Kidney epithelial cell (primary cell): Measurements from ENCODE around the gene CPN2. TPM values are rescaled to one million over a fixed set of nuclear protein-coding genes. Genes with fewer than 3 reads are reported as not detected.

Source experiments
- DNase-seq: peaks from one replicate; pipeline ENCODE4 v3.0.0-alpha.2; 2010; ENCODE audit warnings: low read depth
- H3K27me3 ChIP-seq: 2 replicates; pipeline ENCODE4 v1.6.0; 2011; ENCODE audit warnings: low read length; ENCODE audit not compliant: control insufficient read depth, insufficient read depth
- H3K36me3 ChIP-seq: 2 replicates; pipeline ENCODE4 v1.5.1; 2011; ENCODE audit warnings: low read length; ENCODE audit not compliant: control insufficient read depth, insufficient read depth
- H3K4me3 ChIP-seq: 2 replicates; pipeline ENCODE4 v1.5.1; 2011; ENCODE audit warnings: low read depth, mild to moderate bottlenecking, control low read depth, low read length
- CTCF ChIP-seq: IDR thresholded peaks from 2 replicates; pipeline ENCODE4 v1.5.1; 2011; ENCODE audit warnings: mild to moderate bottlenecking, moderate library complexity, low read length, control low read depth, inconsistent platforms; ENCODE audit not compliant: insufficient read depth, poor library complexity, severe bottlenecking
- total RNA-seq: library from RNA; depleted of rRNA; stranded (reverse); fragments of >200 nt; gene quantifications from 2 replicates; pipeline ENCODE4 v1.2.3, GENCODE V29; 2015

Gene CPN2
- total RNA-seq, 1 donor from 2014 or later, result not detected

DNA sequence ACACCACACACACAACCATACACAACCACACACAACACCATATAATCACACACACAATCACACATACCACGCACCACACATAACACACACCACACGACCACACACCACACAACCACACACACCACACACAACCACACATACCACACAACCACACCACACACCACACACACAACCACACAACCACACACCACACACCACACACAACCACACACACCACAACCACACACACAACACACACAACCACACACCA, 24.2 kb downstream of the CPN2 start:
- Histone ChIP-seq H3K27me3 (peaks cover 2% of the 10 kb centered on the region), H3K4me3 (no peak overlapping the region), H3K36me3 (no peaks in the 10 kb centered on the region)
- no peak for TF ChIP-seq CTCF
- no peak for DNase-seq

DNA sequence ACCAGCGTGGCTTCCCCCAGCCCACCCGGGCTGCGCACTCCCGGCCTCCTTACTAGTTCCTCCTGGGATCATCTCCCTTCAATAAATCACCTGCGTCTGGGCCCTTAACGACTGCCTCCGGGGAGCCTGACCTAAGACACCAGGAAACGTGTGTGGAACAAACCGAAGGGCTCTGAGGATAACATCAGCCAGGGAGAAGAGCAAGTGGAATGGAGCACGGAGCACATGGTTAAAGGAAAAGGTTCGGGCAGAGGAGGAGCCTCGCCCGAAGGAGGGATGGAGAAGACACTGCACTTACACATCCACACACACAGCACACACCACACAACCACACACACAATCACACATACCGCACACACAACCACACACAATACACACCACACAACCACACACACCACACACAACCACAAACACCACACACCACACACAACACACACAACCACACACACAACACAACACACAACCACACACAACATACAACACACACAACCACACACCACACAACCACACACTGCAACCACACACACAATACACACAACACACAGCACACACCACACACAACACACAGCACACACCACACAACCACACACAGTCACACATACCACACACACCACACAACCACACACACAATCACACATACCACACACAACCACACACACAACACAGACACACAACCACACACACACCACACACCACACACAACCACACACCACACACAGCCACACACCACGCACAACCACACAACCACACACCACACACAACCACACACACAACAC, 24.7 kb downstream of the CPN2 start:
- TF ChIP-seq CTCF, result no peak
- Histone ChIP-seq H3K36me3 (no peaks in the 10 kb centered on the region), H3K27me3 (no peaks in the 10 kb centered on the region), H3K4me3 (no peak overlapping the region)
- DNase-seq, result no peak

- Histone ChIP-seq H3K4me3 (no peak overlapping the region), H3K27me3 (no peaks in the 10 kb centered on the region), H3K36me3 (no peaks in the 10 kb centered on the region)
- TF ChIP-seq CTCF, result no peak
- no peak for DNase-seq
These were observed 25.5 kb downstream of the CPN2 start for GRCh38 chr3:194325424-194326153.

- Histone ChIP-seq H3K36me3 (no peaks in the 10 kb centered on the region), H3K27me3 (no peaks in the 10 kb centered on the region), H3K4me3 (no peak overlapping the region)
- TF ChIP-seq CTCF, result no peak
- no peak for DNase-seq
These were observed 26.3 kb downstream of the CPN2 start for GRCh38 chr3:194324823-194325327.

- Histone ChIP-seq H3K36me3 (no peaks in the 10 kb centered on the region), H3K27me3 (no peaks in the 10 kb centered on the region), H3K4me3 (no peak overlapping the region)
- no peak for DNase-seq
- no peak for TF ChIP-seq CTCF
These were observed 27.1 kb downstream of the CPN2 start for GRCh38 chr3:194323785-194324735.
